ENCODE data around the gene TNS3. TPM values are rescaled to one million over a fixed set of nuclear protein-coding genes. Genes with fewer than 3 reads are reported as not detected.

The TNS3 gene
- total RNA-seq, 1 experiment from 2014 or later: 38.2 TPM

- DNase-seq (ENCODE audit: low read depth): peak; percentile 70
Measured at GRCh38 chr7:47435889-47436312, 146.0 kb downstream of the TNS3 start.

- no peak for DNase-seq (ENCODE audit: low read depth)
Measured at GRCh38 chr7:47433564-47433895, 148.4 kb downstream of the TNS3 start.

- no peak for DNase-seq (ENCODE audit: low read depth)
Measured at GRCh38 chr7:47432671-47433563, 149.0 kb downstream of the TNS3 start.

GRCh38 chr7:47430422-47430821 lies 151.5 kb downstream of the TNS3 start:
- no peak for DNase-seq (ENCODE audit: low read depth)

- DNase-seq (ENCODE audit: low read depth): no peak
Measured at GRCh38 chr7:47428768-47429472, 153.0 kb downstream of the TNS3 start.

GRCh38 chr7:47428052-47428767 lies 153.7 kb downstream of the TNS3 start:
- no peak for DNase-seq (ENCODE audit: low read depth)

GRCh38 chr7:47427051-47427643 lies 154.8 kb downstream of the TNS3 start:
- no peak for DNase-seq (ENCODE audit: low read depth)

- DNase-seq (ENCODE audit: low read depth): no peak
Measured at GRCh38 chr7:47424523-47424922, 157.4 kb downstream of the TNS3 start.

GRCh38 chr7:47423196-47423595 lies 158.7 kb downstream of the TNS3 start:
- DNase-seq (ENCODE audit: low read depth): no peak

GRCh38 chr7:47422611-47423010 lies 159.3 kb downstream of the TNS3 start:
- DNase-seq (ENCODE audit: low read depth): no peak

- DNase-seq (ENCODE audit: low read depth): no peak
Measured at GRCh38 chr7:47421456-47421855, 160.5 kb downstream of the TNS3 start.

- no peak for DNase-seq (ENCODE audit: low read depth)
Measured at GRCh38 chr7:47420122-47420780, 161.7 kb downstream of the TNS3 start.

- no peak for DNase-seq (ENCODE audit: low read depth)
Measured at GRCh38 chr7:47419471-47419870, 162.4 kb downstream of the TNS3 start.

GRCh38 chr7:47418601-47419309 lies 163.2 kb downstream of the TNS3 start:
- peak; percentile 65 for DNase-seq (ENCODE audit: low read depth)

- no peak for DNase-seq (ENCODE audit: low read depth)
Measured at GRCh38 chr7:47416492-47417480, 165.1 kb downstream of the TNS3 start.

- DNase-seq (ENCODE audit: low read depth): no peak
Measured at GRCh38 chr7:47415318-47416212, 166.3 kb downstream of the TNS3 start.

- DNase-seq (ENCODE audit: low read depth): no peak
Measured at GRCh38 chr7:47414342-47415317, 167.3 kb downstream of the TNS3 start.
